Thyroid gland (tissue), 4 donors: ENCODE results near the gene C3orf18. TPM values are rescaled to one million over a fixed set of nuclear protein-coding genes. Genes with fewer than 3 reads are reported as not detected.

Experiments used
- DNase-seq, 2 donors: peaks; one replicate each; pipeline ENCODE4 v3.0.0-alpha.2; 2019
- H3K27ac ChIP-seq, 3 donors: fragments of 200-600 bp; sonication (generic); 1 replicate in 2 of 3; 2 replicates in 1 of 3; pipeline ENCODE4 v1.5.1; 2016 to 2019; ENCODE audit warnings: mild to moderate bottlenecking in 1 of 3, moderate library complexity in 1 of 3
- H3K27me3 ChIP-seq: fragments of 200-600 bp; sonication (generic); one replicate; pipeline ENCODE4 v1.5.1; 2019
- H3K36me3 ChIP-seq, 2 donors: fragments of 200-600 bp; sonication (generic); one replicate each; pipeline ENCODE4 v1.5.1; 2016 to 2019
- H3K4me1 ChIP-seq, 2 donors: fragments of 200-600 bp; sonication (generic); one replicate each; pipeline ENCODE4 v1.5.1; 2017 to 2019
- H3K4me3 ChIP-seq, 3 donors: fragments of 200-600 bp; sonication (generic); replicated peaks in 1 of 3; 1 replicate in 2 of 3; 2 replicates in 1 of 3; pipeline ENCODE4 v1.5.1; 2016; ENCODE audit warnings: mild to moderate bottlenecking in 1 of 3
- H3K9me3 ChIP-seq: fragments of 200-600 bp; sonication (generic); one replicate; pipeline ENCODE4 v1.5.1; 2017
- CTCF ChIP-seq, 6 experiments: fragments of 200-600 bp in 3 of 6; fragments of 450-650 bp in 3 of 6; sonication (generic) in 3 of 6; IDR thresholded peaks; one replicate each; pipeline ENCODE4 v1.5.1; 2016 to 2019; ENCODE audit warnings: antibody characterized with exemption in 6 of 6, mild to moderate bottlenecking in 2 of 6, inconsistent platforms in 1 of 6, moderate library complexity in 1 of 6
- POLR2A ChIP-seq, 2 donors: fragments of 450-650 bp; IDR thresholded peaks; one replicate each; pipeline ENCODE4 v1.6.1; 2017; ENCODE audit warnings: antibody characterized with exemption in 2 of 2, mild to moderate bottlenecking in 2 of 2, moderate library complexity in 1 of 2
- WGBS, 2 donors: methylation state at CpG; one replicate each; pipeline ENCODE4 v1.1.5; 2017; 5-methylcytosine and 5-hydroxymethylcytosine counted together
- intact Hi-C: fragments of 100-400 bp; cut with DNase I; formaldehyde crosslinking; loops from one replicate; pipeline ENCODE4 v1.15.1; 2023
- total RNA-seq, 4 donors: library from RNA; depleted of rRNA; stranded (reverse); fragments of >200 nt; gene quantifications; one replicate each; pipeline ENCODE4 v1.2.3, GENCODE V29; 2016

The C3orf18 gene
- total RNA-seq, 4 donors from 2014 or later = 19.6 to 22.0 (median 20.3) TPM

DNA sequence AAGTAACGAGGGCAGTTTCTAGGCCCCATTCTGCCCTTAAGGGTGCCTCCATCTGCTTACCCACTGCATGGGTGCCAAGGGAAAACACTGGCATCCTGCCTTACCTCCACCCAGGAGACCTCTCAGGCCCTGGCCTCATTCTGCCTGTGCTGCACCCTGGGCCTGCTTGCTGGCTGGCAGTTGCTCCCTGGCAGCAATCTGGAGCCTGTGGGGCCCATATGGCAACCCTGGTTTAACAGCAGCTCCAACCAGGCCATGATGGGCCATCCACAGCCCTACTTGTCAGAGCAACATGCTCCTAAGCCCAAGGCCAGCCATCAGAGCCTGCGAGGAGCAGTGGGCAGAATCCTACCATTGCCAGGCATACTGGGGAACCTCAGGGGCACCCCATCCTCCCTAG lies 3.7 kb downstream of the C3orf18 start:
- Histone ChIP-seq H3K4me3 (no peak overlapping the region), H3K36me3 (no peaks in the 10 kb centered on the region), H3K27me3 (no peaks in the 10 kb centered on the region), H3K9me3 (no peaks in the 10 kb centered on the region), H3K4me1 (peaks cover 16% of the 10 kb centered on the region in 2 donors), H3K27ac (no peak overlapping the region)
- TF ChIP-seq POLR2A (IDR thresholded peaks at IDR 0.05) (no peak), CTCF (IDR thresholded peaks at IDR 0.05) (no peak)
- intact Hi-C loops = loop anchor here (10.0 kb wide), 1 partner anchor 811 kb away; no protein-coding TSS in a partner anchor
- WGBS, 2 donors = 96% methylated on average over 2 of the region's 2 CpGs; no CpG with 5 or more reads in 1 of the 2 donors
- no peak for DNase-seq

DNA sequence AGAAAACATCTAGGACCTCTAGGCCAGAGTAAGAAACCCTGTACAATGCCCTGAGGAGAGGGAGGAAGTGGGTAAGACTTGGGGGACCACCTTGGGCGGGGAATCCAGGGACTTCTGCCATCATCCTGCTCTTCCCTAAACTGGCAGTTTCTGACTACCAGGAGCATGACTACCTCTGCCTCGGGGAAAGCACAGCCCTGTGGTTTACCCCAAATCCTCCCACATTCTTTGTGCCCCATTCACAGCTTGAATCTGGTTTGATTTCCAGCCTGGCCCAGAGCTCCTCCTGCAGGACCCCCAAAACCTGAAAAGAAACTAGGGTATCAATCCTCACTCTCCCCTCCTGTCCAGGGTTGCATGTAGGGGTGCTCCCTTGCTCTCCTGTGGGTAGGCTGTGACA lies 4.7 kb downstream of the C3orf18 start:
- DNase-seq = no peak
- TF ChIP-seq CTCF (IDR thresholded peaks at IDR 0.05) (no peak), POLR2A (IDR thresholded peaks at IDR 0.05) (no peak)
- H3K4me1 ChIP-seq = peaks cover 8 to 10% of the 10 kb centered on the region in 2 donors
- no peaks in the 10 kb centered on the region for H3K9me3 ChIP-seq
- no peaks in the 10 kb centered on the region for H3K27me3 ChIP-seq
- H3K27ac ChIP-seq = no peak overlapping the region
- no peaks in the 10 kb centered on the region for H3K36me3 ChIP-seq
- no peak overlapping the region for H3K4me3 ChIP-seq
- intact Hi-C loops = loop anchor here (10.0 kb wide), 1 partner anchor 812 kb away; no protein-coding TSS in a partner anchor
- 78 to 94% methylated on average over 2 of the region's 2 CpGs for WGBS, 2 donors

DNA sequence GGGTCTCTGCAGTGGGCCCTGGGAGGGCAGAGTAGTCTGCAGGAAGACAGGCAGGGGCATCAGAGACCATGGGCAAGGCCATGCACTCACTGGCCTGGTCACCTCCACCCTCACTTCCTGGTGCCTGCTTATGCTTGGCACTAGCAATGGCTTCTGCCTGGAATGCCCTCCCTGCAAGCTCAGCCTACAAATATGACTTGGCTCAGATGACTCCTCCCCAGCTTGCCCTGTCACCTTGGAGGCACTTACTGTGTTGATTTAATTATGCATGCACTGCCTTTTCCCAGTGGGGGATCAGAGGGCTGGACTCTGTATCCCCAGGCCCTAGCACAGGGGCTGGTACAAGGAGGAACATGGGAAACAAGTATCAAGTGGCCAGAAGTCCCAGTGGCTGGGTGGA lies 7.8 kb downstream of the C3orf18 start:
- Histone ChIP-seq H3K36me3 (no peaks in the 10 kb centered on the region), H3K4me3 (no peak overlapping the region), H3K4me1 (no peaks in the 10 kb centered on the region), H3K27ac (no peak overlapping the region), H3K27me3 (no peaks in the 10 kb centered on the region), H3K9me3 (no peaks in the 10 kb centered on the region)
- intact Hi-C loops = loop anchor here (10.0 kb wide), 1 partner anchor 815 kb away; no protein-coding TSS in a partner anchor
- no peak for DNase-seq
- no peak for TF ChIP-seq CTCF (IDR thresholded peaks at IDR 0.05)
- no peak for TF ChIP-seq POLR2A (IDR thresholded peaks at IDR 0.05)

- 63% methylated on average over 7 of the region's 7 CpGs for WGBS, 2 donors
- DNase-seq = no peak
Observed at GRCh38 chr3:50557915-50558314, 9.6 kb downstream of the C3orf18 start.

GRCh38 chr3:50557106-50557505 lies 10.4 kb downstream of the C3orf18 start:
- Histone ChIP-seq H3K9me3 (no peaks in the 10 kb centered on the region), H3K4me1 (no peaks in the 10 kb centered on the region), H3K27me3 (no peaks in the 10 kb centered on the region), H3K4me3 (no peak overlapping the region), H3K36me3 (no peaks in the 10 kb centered on the region), H3K27ac (no peak overlapping the region)
- 62 to 78% methylated on average over 8 of the region's 8 CpGs for WGBS, 2 donors
- intact Hi-C loops = no loop called here
- TF ChIP-seq POLR2A (IDR thresholded peaks at IDR 0.05) = no peak
- no peak for TF ChIP-seq CTCF (IDR thresholded peaks at IDR 0.05)
- no peak for DNase-seq

More at GRCh38 chr3:50557915-50558314, 9.6 kb downstream of the C3orf18 start:
- no peaks in the 10 kb centered on the region for H3K36me3 ChIP-seq
- no peak overlapping the region for H3K27ac ChIP-seq
- intact Hi-C loops = no loop called here
- TF ChIP-seq POLR2A (IDR thresholded peaks at IDR 0.05) = no peak
- no peak for TF ChIP-seq CTCF (IDR thresholded peaks at IDR 0.05)
- H3K4me1 ChIP-seq = no peaks in the 10 kb centered on the region
- no peaks in the 10 kb centered on the region for H3K9me3 ChIP-seq
- no peak overlapping the region for H3K4me3 ChIP-seq
- H3K27me3 ChIP-seq = no peaks in the 10 kb centered on the region
